Stimulated activated CD8-positive, alpha-beta memory T cell treated with anti-CD3 and anti-CD28 coated beads, Interleukin-2, amount 100 ng/mL, for 1 hour (primary cell): Measurements from ENCODE around the gene NRARP.
"Not testable (repeated sequence)": the region's sequence is repeated elsewhere in the genome, so short reads cannot be mapped to it uniquely, and the experiment has no call there.

Experiments used
- DNase-seq, 2 donors: peaks; one replicate each; pipeline ENCODE4 v3.0.0-alpha.2; 2020; ENCODE audit warnings: low read depth in 2 of 2

Gene NRARP

DNA sequence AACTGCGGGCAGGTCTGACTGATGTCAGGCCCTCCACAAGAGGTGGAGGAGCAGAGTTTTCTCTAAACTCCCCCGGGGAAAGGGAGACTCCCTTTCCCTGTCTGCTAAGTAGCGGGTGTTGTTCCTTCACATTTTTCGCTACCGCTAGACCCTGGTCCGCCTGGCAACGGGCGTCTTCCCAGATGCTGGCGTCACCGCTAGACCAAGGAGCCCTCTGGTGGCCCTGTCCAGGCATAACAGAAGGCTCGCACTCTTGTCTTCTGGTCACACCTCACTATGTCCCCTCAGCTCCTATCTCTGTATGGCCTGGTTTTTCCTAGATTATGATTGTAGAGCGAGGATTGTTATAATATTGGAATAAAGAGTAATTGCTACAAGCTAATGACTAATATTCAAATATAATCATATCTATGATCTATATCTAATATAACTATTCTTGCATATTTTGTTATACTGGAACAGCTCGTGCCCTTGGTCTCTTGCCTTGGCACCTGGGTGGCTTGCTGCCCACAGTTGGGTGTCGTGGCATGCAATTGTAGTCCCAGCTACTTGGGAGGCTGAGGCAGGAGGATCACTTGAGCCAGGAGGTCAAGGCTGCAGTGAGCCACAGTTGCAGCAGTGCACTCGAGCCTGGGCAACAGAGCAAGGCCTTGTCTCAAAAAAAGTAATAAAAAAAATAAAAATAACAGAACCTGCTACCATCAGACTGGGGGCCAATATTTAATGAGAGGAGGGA, 39.7 kb downstream of the NRARP start:
- DNase-seq, result not testable (repeated sequence)

DNA sequence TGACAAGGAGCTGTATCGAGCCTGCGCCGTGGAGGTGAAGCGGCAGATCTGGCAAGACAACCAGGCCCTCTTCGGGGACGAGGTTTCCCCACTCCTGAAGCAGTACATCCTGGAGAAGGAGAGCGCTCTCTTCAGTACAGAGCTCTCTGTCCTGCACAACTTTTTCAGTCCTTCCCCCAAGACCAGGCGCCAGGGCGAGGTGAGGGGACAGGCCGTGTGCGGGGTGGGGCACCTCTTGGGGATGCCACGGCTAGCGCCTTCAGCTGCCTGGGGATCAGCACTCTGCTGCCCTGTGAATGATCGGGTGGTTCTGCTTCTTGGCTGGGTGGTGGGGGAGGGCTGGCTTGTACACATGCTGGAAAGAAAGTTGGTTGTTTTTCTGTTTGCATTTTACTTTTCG, 45.2 kb downstream of the NRARP start:
- DNase-seq, result no peak

DNA sequence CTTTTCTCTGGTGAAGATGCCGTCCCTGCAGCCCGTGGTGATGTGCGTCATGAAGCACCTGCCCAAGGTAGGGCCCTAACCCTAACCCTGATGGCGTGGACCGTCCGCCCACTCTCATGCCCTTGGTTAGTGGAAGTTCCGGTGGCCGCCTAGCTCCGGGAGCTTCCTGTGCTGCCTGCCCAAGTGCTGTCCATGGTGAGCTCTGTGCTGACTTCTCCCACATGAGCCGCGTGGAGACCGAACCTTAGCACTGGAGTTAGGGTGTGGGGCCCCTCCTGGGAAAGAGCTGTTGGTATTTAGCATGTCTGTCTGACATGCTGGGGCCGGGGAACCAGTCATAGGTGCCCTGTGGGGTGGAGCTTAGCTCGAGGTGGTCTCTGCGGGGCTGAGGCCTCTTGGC, 45.7 kb downstream of the NRARP start:
- DNase-seq, result no peak

DNA sequence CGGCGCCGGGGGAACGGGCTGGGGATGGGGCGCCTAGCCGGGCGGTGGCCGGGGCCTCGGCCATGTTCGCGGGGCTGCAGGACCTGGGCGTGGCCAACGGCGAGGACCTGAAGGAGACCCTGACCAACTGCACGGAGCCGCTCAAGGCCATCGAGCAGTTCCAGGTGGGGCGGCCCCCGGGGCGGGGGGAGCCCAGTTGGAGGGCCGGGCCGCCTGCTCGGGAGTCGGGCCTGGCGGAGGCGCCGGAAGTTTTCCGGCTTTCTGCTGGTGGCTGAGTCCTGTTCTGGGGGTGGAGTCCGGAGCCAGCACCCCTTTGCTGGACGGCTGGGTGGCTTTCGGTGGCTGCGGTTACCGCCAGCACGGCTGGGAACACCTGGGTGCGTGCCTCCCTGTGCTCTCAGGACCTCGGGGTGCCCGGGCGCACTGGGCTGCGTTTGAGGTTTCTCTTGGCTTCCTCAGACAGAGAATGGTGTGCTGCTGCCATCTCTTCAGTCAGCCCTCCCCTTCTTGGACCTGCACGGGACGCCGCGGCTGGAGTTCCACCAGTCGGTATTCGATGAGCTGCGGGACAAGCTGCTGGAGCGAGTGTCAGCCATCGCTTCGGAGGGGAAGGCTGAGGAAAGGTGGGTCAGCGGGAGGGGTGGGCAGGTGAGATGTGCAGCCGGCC, 46.5 kb downstream of the NRARP start:
- DNase-seq, result peak in 1 of 2 donors; percentile 14

DNA sequence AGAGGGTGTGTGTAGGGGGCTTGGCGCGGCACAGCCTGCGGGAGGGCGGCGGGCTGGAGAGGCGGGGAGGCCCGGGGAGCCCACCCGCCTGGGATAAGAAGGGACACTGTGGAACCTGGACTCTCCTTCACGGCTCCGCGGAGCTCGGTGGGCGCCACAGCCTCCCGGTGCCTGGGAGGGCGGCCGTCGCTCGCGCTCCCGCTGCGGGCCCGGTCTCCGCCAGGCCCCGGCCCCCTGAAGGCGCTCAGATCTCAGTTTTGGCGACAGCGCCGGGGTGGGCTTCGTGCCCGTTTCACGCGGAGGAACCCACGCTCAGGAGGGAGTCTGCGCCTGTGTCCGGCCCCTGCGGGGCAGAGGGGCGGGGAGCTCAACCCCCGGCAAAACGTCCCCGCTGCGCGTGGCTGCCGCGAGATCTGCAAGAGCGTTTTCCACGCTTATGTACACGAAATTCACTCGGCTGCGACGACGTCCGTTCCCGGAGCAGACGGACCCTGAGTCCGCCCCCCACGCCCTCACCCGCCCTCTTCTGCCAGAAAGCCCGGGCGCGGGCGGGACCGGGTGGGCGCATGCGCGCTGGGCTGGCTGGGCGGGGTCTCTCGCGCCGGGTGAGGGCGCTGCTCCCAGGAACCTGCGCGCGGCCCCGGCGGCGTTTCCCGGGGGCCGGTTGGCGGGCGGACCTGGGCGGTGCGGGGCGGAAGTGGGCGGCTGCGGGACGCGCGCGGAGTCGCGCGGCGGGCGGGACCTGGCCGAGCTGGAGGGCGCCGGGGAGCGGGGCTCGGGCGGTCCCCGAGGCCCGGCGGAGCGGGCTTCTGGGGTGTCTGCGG, 47.2 kb downstream of the NRARP start, which contains the start of gene NELFB:
Gene NELFB (plus strand): TSS at position 704 of the 824 bp plus-strand sequence.
- DNase-seq, result peak; percentile 95 to 96

DNA sequence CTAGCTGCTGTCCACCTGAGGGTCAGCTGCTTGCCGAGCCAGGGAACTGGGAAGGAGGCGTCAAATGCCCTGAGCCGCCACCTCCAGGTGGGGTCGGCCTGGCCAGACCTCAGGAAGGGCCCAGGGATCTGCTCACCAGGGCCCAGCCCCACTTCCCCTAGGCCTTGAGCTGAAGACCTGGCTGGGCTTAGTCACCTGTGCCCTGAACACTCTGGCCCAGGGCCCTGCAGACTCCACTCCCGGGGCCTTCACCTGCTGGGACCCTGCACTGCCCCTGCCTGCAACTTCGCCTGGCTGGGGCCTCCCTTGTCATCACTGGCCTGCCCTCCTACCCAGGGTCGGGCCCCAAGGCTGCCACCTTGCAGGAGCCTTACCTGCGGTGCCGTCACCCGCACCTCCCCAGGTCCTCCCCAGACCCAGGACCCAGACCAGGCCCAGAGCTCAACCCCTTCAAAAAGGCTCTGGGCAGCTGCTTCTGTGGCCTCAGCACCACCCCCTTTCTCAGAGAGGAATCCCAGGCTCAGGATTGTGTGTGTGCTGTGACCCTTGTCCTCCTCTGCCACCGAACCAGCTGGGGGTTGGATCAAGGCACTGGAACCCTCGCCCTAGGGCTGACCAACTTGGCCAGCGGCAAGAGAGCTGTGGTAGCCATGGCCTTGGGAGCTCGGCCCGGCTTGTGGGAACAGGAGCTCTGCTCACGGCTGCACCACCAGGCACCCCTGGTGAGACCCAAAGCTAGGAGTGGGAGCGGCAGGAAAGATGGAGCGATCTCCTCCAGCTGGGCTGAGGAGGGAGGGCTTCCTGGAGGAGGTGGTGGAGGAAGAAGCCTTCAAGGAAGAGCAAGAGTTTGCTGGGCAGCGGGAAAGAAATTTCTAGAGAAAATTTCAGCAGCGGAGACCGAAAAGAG, 48.1 kb downstream of the NRARP start:
- DNase-seq, result no peak

DNA sequence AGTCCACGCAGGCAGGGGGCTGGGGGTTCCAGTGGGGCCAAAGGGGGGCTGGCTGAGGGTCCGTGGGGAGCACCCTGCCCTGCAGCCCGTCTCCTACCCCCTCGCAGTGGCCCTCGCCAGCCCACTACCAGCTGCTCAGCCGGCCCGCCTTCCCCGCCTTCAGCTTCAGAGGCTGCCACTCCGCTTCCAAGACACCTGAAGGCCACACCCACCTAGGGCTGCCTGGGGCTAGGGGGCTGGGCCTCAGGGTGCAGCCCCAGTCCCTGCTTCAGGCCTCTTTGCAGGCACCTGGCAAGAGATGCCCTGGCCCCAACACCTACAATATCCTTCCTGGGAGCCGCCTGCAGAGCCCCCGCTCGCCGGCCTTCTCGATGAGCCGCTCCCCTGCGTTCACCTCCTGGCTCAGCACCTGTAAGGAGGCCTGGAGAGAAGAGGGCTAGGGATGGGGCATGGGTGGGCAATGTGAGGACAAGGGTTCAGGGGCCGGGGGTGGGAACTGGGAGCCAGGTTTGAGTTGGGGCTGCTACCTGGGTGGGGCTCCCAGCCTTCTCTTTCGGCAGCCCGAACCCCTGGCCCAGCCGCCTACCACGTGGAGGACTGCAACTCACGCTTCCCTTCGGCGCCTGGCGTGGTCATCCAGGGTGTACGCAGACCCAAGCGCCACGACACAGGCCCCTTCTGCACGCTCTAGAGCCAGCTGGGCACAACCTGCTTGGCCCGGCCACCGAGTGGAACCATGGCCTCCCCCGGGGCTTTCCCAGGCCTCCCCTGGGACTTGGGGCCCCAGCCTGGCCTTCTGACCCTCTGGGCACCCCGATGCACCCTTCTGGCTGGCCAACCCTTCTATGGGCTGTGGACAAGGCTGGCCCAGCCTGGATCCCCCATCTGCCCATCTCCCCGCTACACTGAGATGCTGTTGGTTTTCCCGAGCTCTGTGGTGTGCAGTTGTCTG, 49.2 kb downstream of the NRARP start:
- no peak for DNase-seq

DNA sequence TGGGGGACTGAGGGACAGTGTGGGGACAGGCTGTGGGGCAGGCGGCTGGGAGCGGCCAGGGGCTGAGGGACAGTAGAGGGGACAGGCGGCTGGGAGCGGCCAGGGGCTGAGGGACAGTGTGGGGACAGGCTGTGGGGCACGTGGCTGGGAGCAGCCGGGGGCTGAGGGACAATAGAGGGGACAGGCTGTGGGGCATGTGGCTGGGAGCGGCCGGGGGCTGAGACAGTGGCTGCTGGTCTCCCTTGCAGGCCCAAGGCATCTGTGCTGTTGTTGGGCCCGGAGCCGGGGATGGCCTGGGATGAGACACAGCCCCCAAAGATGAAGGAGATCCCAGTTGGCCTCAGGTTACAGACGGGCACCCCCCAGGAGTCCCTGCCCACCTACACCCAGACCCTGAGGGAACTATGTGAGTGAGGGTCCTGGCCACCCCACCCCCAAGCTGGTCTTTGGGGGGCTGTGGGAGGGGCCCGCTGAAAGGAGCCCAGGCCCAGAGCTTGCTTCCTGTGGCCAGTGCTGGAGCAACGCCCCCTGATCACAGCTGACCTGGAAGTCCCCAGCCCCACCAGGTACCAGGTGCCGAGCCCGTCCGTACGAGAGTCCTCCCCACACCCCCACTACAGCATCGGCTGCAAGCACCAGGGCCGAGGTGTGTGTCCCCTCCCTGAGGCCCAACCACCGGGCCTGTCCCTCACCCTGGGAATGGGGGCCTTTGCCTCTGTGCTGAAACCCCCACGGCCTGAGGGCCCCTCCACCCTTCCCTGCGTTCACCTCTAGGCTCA, 50.4 kb downstream of the NRARP start:
- no peak for DNase-seq

DNA sequence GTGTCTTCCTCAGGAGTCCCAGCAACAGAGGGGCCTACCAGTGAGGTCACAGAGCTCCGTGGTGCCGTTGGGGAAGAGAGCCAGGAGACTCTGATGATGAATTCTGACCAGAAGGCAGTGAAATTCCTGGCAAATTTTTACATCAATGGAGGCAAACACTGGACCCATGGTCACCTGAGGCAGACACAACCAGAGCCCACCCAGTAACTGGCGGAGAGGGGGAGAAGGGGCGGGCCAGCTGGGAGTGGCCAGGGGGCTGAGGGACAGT, 50.9 kb downstream of the NRARP start, which contains the start of gene STPG3:
Gene STPG3 (plus strand): TSS at position 93 of the 268 bp plus-strand sequence. CDS start 1 bp downstream, at position 94.
- no peak for DNase-seq

DNA sequence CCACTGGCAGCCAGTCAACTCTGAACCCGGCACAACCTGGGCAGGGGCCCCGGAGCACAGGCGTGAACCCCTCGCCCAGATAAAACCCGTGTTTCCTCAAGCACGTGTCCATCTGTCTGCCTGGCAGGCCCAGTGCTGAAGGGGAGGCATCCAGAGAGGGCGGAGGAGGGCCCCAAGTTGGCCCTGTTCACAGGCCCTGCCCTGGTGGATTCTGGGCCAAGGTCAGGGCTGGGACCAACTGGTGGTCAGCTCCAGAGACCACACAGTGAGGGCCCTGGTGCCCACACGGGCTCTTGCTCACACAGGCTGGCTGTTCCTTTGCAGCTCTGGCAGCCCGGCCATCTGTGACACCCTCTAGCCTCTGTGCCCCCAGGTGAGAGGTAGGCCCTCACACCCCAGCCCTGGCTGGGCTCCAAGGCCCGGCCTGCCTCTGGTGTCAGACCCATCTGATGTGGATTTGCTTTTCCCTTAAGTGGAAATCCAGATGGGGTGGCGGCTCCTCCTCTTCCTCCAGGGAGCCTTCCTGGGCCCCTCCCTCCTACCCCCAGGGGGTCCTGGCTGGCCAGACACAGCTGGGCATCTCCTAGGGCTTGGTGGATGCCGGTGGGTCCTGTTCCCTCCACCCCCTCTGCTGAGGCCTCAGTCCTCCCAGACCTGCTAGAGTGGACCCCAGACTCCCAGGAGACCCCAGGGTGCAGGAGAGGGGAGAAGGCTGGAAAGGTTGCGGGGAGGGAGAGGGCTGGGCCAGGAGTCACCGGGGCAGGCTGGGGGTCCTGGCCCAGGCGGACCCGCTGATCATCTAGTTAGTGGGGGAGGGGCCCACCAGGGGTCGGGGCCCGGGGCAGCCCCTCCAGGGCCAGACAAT, 51.5 kb downstream of the NRARP start:
- DNase-seq, result no peak
